Naive thymus-derived CD8-positive, alpha-beta T cell (primary cell): ENCODE results near the gene TRDN. TPM values are rescaled to one million over a fixed set of nuclear protein-coding genes. Genes with fewer than 3 reads are reported as not detected.
"Not testable (repeated sequence)": the region's sequence is repeated elsewhere in the genome, so short reads cannot be mapped to it uniquely, and the experiment has no call there.

ENCODE experiments used
- ATAC-seq, 2 donors: fragments of 150-1000 bp; cut with Tn5 transposase in 1 of 2; sonication (Bioruptor Pico), chemical (Tn5 transposase) in 1 of 2; 1 replicate in 1 of 2; 2 replicates in 1 of 2; pipeline ENCODE4 v1.10.0; 2021; ENCODE audit warnings: mild to moderate bottlenecking in 2 of 2, moderate library complexity in 2 of 2
- POLR2A ChIA-PET: fragments of 350-600 bp; sonication (Branson Sonifier 250); formaldehyde crosslinking; loops from one replicate; lab custom pipeline; 2021; ENCODE audit warnings: antibody characterized with exemption; lab: Charles Lee
- DNase-seq, 10 donors: peaks; one replicate each; pipeline versions ENCODE4 v3.0.0 to v3.0.0-alpha.2; 2020 to 2022
- H3K27ac Mint-ChIP-seq, 10 donors: one replicate each; pipeline ENCODE4 v1.8.0; 2020 to 2022; ENCODE audit warnings: mild to moderate bottlenecking in 10 of 10, mixed read lengths in 10 of 10, moderate library complexity in 4 of 10, inconsistent platforms in 1 of 10
- H3K27me3 Mint-ChIP-seq, 5 donors: one replicate each; pipeline ENCODE4 v1.8.0; 2021 to 2022; ENCODE audit warnings: mixed read lengths in 5 of 5
- H3K36me3 Mint-ChIP-seq, 3 donors: one replicate each; pipeline ENCODE4 v1.8.0; 2020 to 2022; ENCODE audit warnings: mixed read lengths in 3 of 3, mild to moderate bottlenecking in 2 of 3, inconsistent platforms in 1 of 3
- H3K4me1 Mint-ChIP-seq, 4 donors: one replicate each; pipeline ENCODE4 v1.8.0; 2021 to 2022; ENCODE audit warnings: mixed read lengths in 4 of 4
- H3K4me3 Mint-ChIP-seq, 10 donors: one replicate each; pipeline ENCODE4 v1.8.0; 2020 to 2022; ENCODE audit warnings: mild to moderate bottlenecking in 10 of 10, mixed read lengths in 10 of 10, moderate library complexity in 6 of 10, inconsistent platforms in 1 of 10
- H3K9me3 Mint-ChIP-seq, 9 donors: one replicate each; pipeline ENCODE4 v1.8.0; 2020 to 2022; ENCODE audit warnings: mixed read lengths in 9 of 9, mild to moderate bottlenecking in 3 of 9, inconsistent platforms in 1 of 9, moderate library complexity in 1 of 9
- polyA plus RNA-seq, 3 donors: library from polyadenylated mRNA; unstranded; fragments of 300-500 nt; fragmentation: Illumina TruSeq; gene quantifications; one replicate each; pipeline ENCODE4 v1.2.3, GENCODE V29; 2021
- total RNA-seq, 8 experiments: library from RNA in 2 of 8; stranded (reverse) in 2 of 8; gene quantifications; one replicate each; pipeline ENCODE4 v1.2.3 and lab custom pipeline; 2021 to 2026

TRDN gene
- total and polyA plus RNA-seq, 5 experiments from 2014 or later, result not detected

DNA sequence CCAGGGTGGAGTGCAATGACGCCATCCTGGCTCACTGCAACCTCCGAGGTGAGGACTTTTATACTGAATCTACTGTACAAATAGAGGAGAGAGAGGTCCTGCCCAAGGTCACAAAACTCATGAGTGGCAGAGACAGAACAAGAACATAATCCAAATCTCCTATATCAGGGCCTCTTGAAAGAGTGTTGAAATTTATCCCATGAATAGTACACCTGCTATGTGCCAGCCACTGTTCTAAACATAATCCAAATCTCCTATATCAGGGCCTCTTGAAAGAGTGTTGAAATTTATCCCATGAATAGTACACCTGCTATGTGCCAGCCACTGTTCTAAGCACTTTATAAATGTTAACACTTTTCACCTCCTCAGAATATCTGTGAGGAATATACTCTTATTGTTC lies 409.0 kb downstream of the TRDN start:
- H3K4me1 Mint-ChIP-seq, H3K4me3 Mint-ChIP-seq, H3K27me3 Mint-ChIP-seq, POLR2A ChIA-PET, H3K9me3 Mint-ChIP-seq, H3K36me3 Mint-ChIP-seq, ATAC-seq, H3K27ac Mint-ChIP-seq, DNase-seq: not testable (repeated sequence)

GRCh38 chr6:123226398-123226797 lies 410.4 kb downstream of the TRDN start:
- POLR2A ChIA-PET, result no interaction called here
- H3K36me3 Mint-ChIP-seq, result no peaks in the 10 kb centered on the region
- DNase-seq (no peak), ATAC-seq (no peak)
- no peaks in the 10 kb centered on the region for H3K4me1 Mint-ChIP-seq
- H3K27me3 Mint-ChIP-seq, result no peaks in the 10 kb centered on the region
- H3K4me3 Mint-ChIP-seq, result no peak overlapping the region
- H3K9me3 Mint-ChIP-seq, result peaks cover 0 to 5% (median 0%) of the 10 kb centered on the region in 9 donors
- H3K27ac Mint-ChIP-seq, result no peak overlapping the region

DNA sequence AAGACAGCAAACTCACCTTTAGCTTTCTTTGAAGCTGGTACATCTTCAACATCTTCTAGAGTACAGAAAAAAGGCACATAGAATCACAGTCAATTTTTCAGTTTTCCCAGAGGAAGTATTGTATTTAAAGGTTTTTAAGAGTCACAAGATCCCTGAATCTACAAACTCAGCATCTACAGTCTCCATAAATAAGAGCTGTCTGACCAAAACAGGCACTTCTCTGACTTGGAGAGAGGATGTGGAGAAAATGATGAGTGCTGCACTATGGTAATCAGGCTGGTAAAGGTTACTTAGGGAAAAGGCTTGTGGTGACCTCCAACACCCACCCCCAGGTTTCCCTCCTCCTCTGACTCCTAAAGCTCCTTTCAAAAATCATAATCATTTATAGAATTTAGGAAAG lies 412.7 kb downstream of the TRDN start:
- ATAC-seq (no peak), DNase-seq (no peak)
- POLR2A ChIA-PET, result no interaction called here
- no peaks in the 10 kb centered on the region for H3K36me3 Mint-ChIP-seq
- H3K9me3 Mint-ChIP-seq, result peaks cover 0 to 6% (median 0%) of the 10 kb centered on the region in 9 donors
- H3K4me3 Mint-ChIP-seq, result no peak overlapping the region
- H3K27ac Mint-ChIP-seq, result no peak overlapping the region
- H3K27me3 Mint-ChIP-seq, result no peaks in the 10 kb centered on the region
- H3K4me1 Mint-ChIP-seq, result no peaks in the 10 kb centered on the region

- DNase-seq, result no peak
- no peak for ATAC-seq
Observed at GRCh38 chr6:123223461-123223860, 413.3 kb downstream of the TRDN start.

GRCh38 chr6:123215211-123215610 lies 421.5 kb downstream of the TRDN start:
- Mint-ChIP-seq H3K36me3 (no peaks in the 10 kb centered on the region), H3K9me3 (peaks cover 0 to 6% (median 0%) of the 10 kb centered on the region in 9 donors), H3K27ac (no peak overlapping the region), H3K4me1 (no peaks in the 10 kb centered on the region), H3K4me3 (no peak overlapping the region), H3K27me3 (no peaks in the 10 kb centered on the region)
- DNase-seq (no peak), ATAC-seq (no peak)
- POLR2A ChIA-PET, result no interaction called here

More at GRCh38 chr6:123223461-123223860, 413.3 kb downstream of the TRDN start:
- Mint-ChIP-seq H3K4me1 (no peaks in the 10 kb centered on the region), H3K27me3 (no peaks in the 10 kb centered on the region), H3K4me3 (no peak overlapping the region), H3K36me3 (no peaks in the 10 kb centered on the region), H3K9me3 (peaks cover 0 to 6% (median 0%) of the 10 kb centered on the region in 9 donors), H3K27ac (no peak overlapping the region)
- POLR2A ChIA-PET, result no interaction called here

DNA sequence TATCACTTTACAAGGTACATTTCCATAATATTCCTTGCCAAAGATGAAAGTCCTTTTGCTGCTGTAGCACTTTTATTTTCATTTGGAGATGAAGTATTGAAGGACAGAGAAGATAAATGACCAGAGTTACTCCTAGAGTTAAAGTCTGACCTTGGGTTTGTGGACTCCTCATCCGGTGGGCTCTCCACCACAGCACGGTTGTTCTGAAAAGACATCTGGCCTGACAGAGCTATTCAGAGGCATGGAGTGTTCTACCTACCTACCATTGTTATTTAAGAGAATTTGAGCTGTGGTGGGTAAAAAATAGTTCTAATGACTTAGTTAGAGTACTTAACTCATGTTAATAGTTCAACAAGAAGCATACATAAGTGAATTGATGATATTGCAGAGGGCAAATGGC lies 422.3 kb downstream of the TRDN start:
- ATAC-seq, result no peak
- Mint-ChIP-seq H3K27me3 (no peaks in the 10 kb centered on the region), H3K27ac (no peak overlapping the region), H3K4me1 (no peaks in the 10 kb centered on the region), H3K9me3 (peaks cover 0 to 6% (median 0%) of the 10 kb centered on the region in 9 donors), H3K4me3 (no peak overlapping the region), H3K36me3 (no peaks in the 10 kb centered on the region)
- POLR2A ChIA-PET, result no interaction called here
- DNase-seq, result no peak

DNA sequence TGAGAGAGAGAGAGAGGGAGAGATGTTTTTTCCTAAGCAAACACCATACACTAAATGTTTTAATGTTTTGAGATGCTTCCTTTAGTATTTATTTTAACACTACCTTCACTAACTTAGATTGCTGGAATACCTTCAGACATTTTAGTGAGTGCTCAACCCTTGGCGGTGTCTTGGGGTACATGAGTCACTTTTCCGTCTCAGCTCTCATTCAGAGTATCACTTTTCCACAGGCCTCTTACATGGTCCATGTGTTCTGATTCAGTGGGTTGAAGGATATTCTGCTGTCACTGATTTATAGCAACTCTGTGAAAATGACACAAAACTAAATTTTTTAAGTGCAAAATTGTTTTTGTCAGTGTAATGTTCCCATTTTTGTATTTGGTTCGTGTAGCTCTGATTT lies 422.8 kb downstream of the TRDN start:
- no peaks in the 10 kb centered on the region for H3K27me3 Mint-ChIP-seq
- ATAC-seq, result no peak
- H3K36me3 Mint-ChIP-seq, result no peaks in the 10 kb centered on the region
- no peak overlapping the region for H3K4me3 Mint-ChIP-seq
- POLR2A ChIA-PET, result no interaction called here
- H3K27ac Mint-ChIP-seq, result no peak overlapping the region
- H3K4me1 Mint-ChIP-seq, result no peaks in the 10 kb centered on the region
- DNase-seq, result no peak
- peaks cover 0 to 6% (median 0%) of the 10 kb centered on the region in 9 donors for H3K9me3 Mint-ChIP-seq

GRCh38 chr6:123211777-123212545 lies 424.8 kb downstream of the TRDN start:
- H3K4me3 Mint-ChIP-seq, result no peak overlapping the region
- H3K27ac Mint-ChIP-seq, result no peak overlapping the region
- H3K27me3 Mint-ChIP-seq, result no peaks in the 10 kb centered on the region
- POLR2A ChIA-PET, result no interaction called here
- H3K36me3 Mint-ChIP-seq, result no peaks in the 10 kb centered on the region
- ATAC-seq, result no peak
- no peak for DNase-seq
- H3K4me1 Mint-ChIP-seq, result no peaks in the 10 kb centered on the region
- H3K9me3 Mint-ChIP-seq, result peaks cover 0 to 6% (median 0%) of the 10 kb centered on the region in 9 donors

DNA sequence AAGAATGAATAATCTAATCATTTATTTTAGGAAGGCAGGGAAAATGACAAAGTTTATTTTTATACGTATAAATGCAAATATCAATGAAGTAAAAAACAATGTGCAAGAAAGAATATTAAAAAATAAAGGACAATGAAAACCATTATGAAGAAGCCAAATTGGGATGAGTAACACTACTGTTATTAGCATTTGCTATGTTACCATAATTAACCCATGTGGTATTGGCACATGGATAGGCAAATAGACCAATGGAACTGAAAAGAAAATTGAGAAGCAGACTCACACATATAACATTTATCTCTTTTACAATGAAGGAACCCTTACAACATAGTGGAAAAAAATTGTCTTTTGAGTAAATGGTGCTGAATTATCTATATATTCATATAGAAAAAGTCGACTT lies 426.1 kb downstream of the TRDN start:
- no peak overlapping the region for H3K4me3 Mint-ChIP-seq
- H3K4me1 Mint-ChIP-seq, result no peaks in the 10 kb centered on the region
- H3K27ac Mint-ChIP-seq, result no peak overlapping the region
- DNase-seq, result no peak
- no peaks in the 10 kb centered on the region for H3K27me3 Mint-ChIP-seq
- peaks cover 0 to 6% (median 0%) of the 10 kb centered on the region in 9 donors for H3K9me3 Mint-ChIP-seq
- no peaks in the 10 kb centered on the region for H3K36me3 Mint-ChIP-seq
- no peak for ATAC-seq
- POLR2A ChIA-PET, result no interaction called here

GRCh38 chr6:123207967-123208510 lies 428.7 kb downstream of the TRDN start:
- H3K27ac Mint-ChIP-seq, result no peak overlapping the region
- peaks cover 0 to 6% (median under 1%) of the 10 kb centered on the region in 9 donors for H3K9me3 Mint-ChIP-seq
- no peaks in the 10 kb centered on the region for H3K36me3 Mint-ChIP-seq
- no peaks in the 10 kb centered on the region for H3K4me1 Mint-ChIP-seq
- DNase-seq, result no peak
- no peaks in the 10 kb centered on the region for H3K27me3 Mint-ChIP-seq
- H3K4me3 Mint-ChIP-seq, result no peak overlapping the region
- ATAC-seq, result no peak
- POLR2A ChIA-PET, result no interaction called here

- no peaks in the 10 kb centered on the region for H3K36me3 Mint-ChIP-seq
- ATAC-seq (no peak), DNase-seq (no peak)
- H3K4me3 Mint-ChIP-seq, result no peak overlapping the region
- peaks cover 0 to 24% (median 7%) of the 10 kb centered on the region in 9 donors for H3K9me3 Mint-ChIP-seq
- H3K4me1 Mint-ChIP-seq, result no peaks in the 10 kb centered on the region
- H3K27me3 Mint-ChIP-seq, result no peaks in the 10 kb centered on the region
- POLR2A ChIA-PET, result no interaction called here
- no peak overlapping the region for H3K27ac Mint-ChIP-seq
Observed at GRCh38 chr6:123203928-123204327, 432.8 kb downstream of the TRDN start.

- Mint-ChIP-seq H3K4me3 (no peak overlapping the region), H3K36me3 (no peaks in the 10 kb centered on the region), H3K9me3 (peaks cover 3 to 27% (median 9%) of the 10 kb centered on the region in 9 donors), H3K27me3 (no peaks in the 10 kb centered on the region), H3K27ac (no peak overlapping the region), H3K4me1 (no peaks in the 10 kb centered on the region)
- POLR2A ChIA-PET, result no interaction called here
- DNase-seq (no peak), ATAC-seq (no peak)
Observed at GRCh38 chr6:123201869-123202372, 434.8 kb downstream of the TRDN start.

- POLR2A ChIA-PET, result no interaction called here
- Mint-ChIP-seq H3K36me3 (no peaks in the 10 kb centered on the region), H3K9me3 (peaks cover 0 to 25% (median 0%) of the 10 kb centered on the region in 9 donors), H3K4me1 (no peaks in the 10 kb centered on the region), H3K4me3 (no peak overlapping the region), H3K27me3 (no peaks in the 10 kb centered on the region), H3K27ac (no peak overlapping the region)
- DNase-seq, result no peak
- no peak for ATAC-seq
Observed at GRCh38 chr6:123193298-123193697, 443.5 kb downstream of the TRDN start.
